GM12878 (cell line): Measurements from ENCODE around the gene C3. TPM values are rescaled to one million over a fixed set of nuclear protein-coding genes. Genes with fewer than 3 reads are reported as not detected.

Experiments used
- ATAC-seq: fragments of 200-7000 bp; cut with Tn5 transposase; 3 replicates; pipeline ENCODE4 v1.9.1; 2020; ENCODE audit warnings: mild to moderate bottlenecking, moderate library complexity
- BruUV-seq: library from RNA; stranded (reverse); fragments of 400-500 nt; replicated peaks from 2 replicates; lab custom pipeline; 2021; lab: Mats Ljungman, UMichigan
- CTCF ChIA-PET: fragments of 300-600 bp; sonication (Branson Sonifier 250); formaldehyde crosslinking; extraction: SDS; loops from one replicate; lab custom pipeline; 2021; ENCODE audit warnings: inconsistent platforms; lab: Yijun Ruan, JAX
- POLR2A ChIA-PET: fragments of 350-600 bp; formaldehyde crosslinking; extraction: SDS; loops from one replicate; lab custom pipeline; 2021; ENCODE audit warnings: inconsistent platforms; lab: Charles Lee
- RAD21 ChIA-PET: fragments of 300-600 bp; sonication (Branson Sonifier 250); formaldehyde crosslinking; loops from one replicate; lab custom pipeline; 2023; ENCODE audit warnings: antibody characterized with exemption; ENCODE audit not compliant: unreplicated experiment; lab: Charles Lee
- SMC1A ChIA-PET: fragments of 300-600 bp; sonication (Branson Sonifier 250); formaldehyde crosslinking; loops from one replicate; lab custom pipeline; 2023; ENCODE audit not compliant: unreplicated experiment, uncharacterized antibody; lab: Charles Lee
- DNase-seq: peaks from one replicate; pipeline ENCODE4 v3.0.0-alpha.2; 2011; ENCODE audit warnings: low read depth, low spot score
- FAIRE-seq: peaks from 3 replicates; lab custom pipeline; 2011; peaks lifted over from hg19 to GRCh38; lab: Jason Lieb, UNC
- H2AFZ ChIP-seq: 2 replicates; pipeline ENCODE4 v1.6.0; 2011; ENCODE audit warnings: low read depth, low read length, control low read depth; ENCODE audit not compliant: control insufficient read depth
- H3K27ac ChIP-seq: 2 replicates; pipeline ENCODE4 v1.5.1; 2011; ENCODE audit warnings: control low read depth; ENCODE audit not compliant: control insufficient read depth, insufficient read depth
- H3K27me3 ChIP-seq, 2 experiments: replicated peaks in 1 of 2; 2 replicates each; pipeline versions ENCODE4 v1.6.0 to v1.6.1; 2011; ENCODE audit warnings: low read length in 1 of 2; ENCODE audit not compliant: control insufficient read depth in 2 of 2, insufficient read depth in 2 of 2
- H3K36me3 ChIP-seq, 2 experiments: 2 replicates each; pipeline ENCODE4 v1.5.1; 2011; ENCODE audit warnings: low read length in 1 of 2; ENCODE audit not compliant: control insufficient read depth in 2 of 2, insufficient read depth in 2 of 2
- H3K4me1 ChIP-seq: 2 replicates; pipeline ENCODE4 v1.6.1; 2011; ENCODE audit warnings: mild to moderate bottlenecking, low read length, moderate library complexity, mixed read lengths; ENCODE audit not compliant: control insufficient read depth, insufficient read depth
- H3K4me2 ChIP-seq: 2 replicates; pipeline ENCODE4 v1.6.0; 2011; ENCODE audit warnings: control low read depth; ENCODE audit not compliant: control insufficient read depth, insufficient read depth
- H3K4me3 ChIP-seq: fragments of 200-600 bp; sonication (generic); 2 replicates; pipeline ENCODE4 v1.5.1; 2016
- H3K79me2 ChIP-seq: 2 replicates; pipeline ENCODE4 v1.6.0; 2011; ENCODE audit warnings: low read length; ENCODE audit not compliant: control insufficient read depth, insufficient read depth
- H3K9ac ChIP-seq: 2 replicates; pipeline ENCODE4 v1.8.0; 2011; ENCODE audit warnings: low read length, control low read depth, mixed read lengths; ENCODE audit not compliant: control insufficient read depth, insufficient read depth
- H3K9me3 ChIP-seq: replicated peaks from 3 replicates; pipeline ENCODE4 v1.5.1; 2011; ENCODE audit warnings: mild to moderate bottlenecking, low read length; ENCODE audit not compliant: control insufficient read depth, insufficient read depth
- H4K20me1 ChIP-seq: 2 replicates; pipeline ENCODE4 v1.6.0; 2011; ENCODE audit not compliant: control insufficient read depth, insufficient read depth
- CREB1 ChIP-seq: IDR thresholded peaks from 2 replicates; pipeline ENCODE4 v1.6.1; 2012; ENCODE audit warnings: low read depth, mild to moderate bottlenecking, inconsistent platforms
- CREM ChIP-seq: IDR thresholded peaks from 2 replicates; pipeline ENCODE4 v1.6.1; 2014; ENCODE audit warnings: antibody characterized with exemption, low read depth
- CTCF ChIP-seq, 3 experiments: IDR thresholded peaks in 2 of 3; conservative IDR thresholded peaks in 1 of 3; 2 replicates each; pipeline ENCODE4 v1.5.1; 2011; ENCODE audit warnings: low read depth in 3 of 3, low read length in 3 of 3, mild to moderate bottlenecking in 3 of 3, control low read depth in 2 of 3, moderate library complexity in 2 of 3, inconsistent platforms in 1 of 3, mixed read lengths in 1 of 3; ENCODE audit not compliant: control insufficient read depth in 2 of 3, insufficient read depth in 1 of 3; ENCODE audit errors: extremely low read depth in 1 of 3
- JUNB ChIP-seq: IDR thresholded peaks from 2 replicates; pipeline ENCODE4 v1.6.1; 2016; ENCODE audit warnings: antibody characterized with exemption, mild to moderate bottlenecking
- NFIC ChIP-seq: IDR thresholded peaks from 2 replicates; pipeline ENCODE4 v1.6.1; 2012; ENCODE audit warnings: low read depth, mild to moderate bottlenecking, inconsistent platforms, low read length, moderate library complexity
- NFXL1 ChIP-seq: fragments of 450-650 bp; IDR thresholded peaks from 2 replicates; pipeline ENCODE4 v1.6.1; 2017; ENCODE audit warnings: antibody characterized with exemption, mild to moderate bottlenecking, borderline replicate concordance
- NFYA ChIP-seq: IDR thresholded peaks from 2 replicates; pipeline ENCODE4 v1.6.1; 2011; ENCODE audit warnings: low read depth, mild to moderate bottlenecking, low read length, improper control_type of control experiment, borderline replicate concordance
- NFYB ChIP-seq: IDR thresholded peaks from 2 replicates; pipeline ENCODE4 v1.6.1; 2011; ENCODE audit warnings: low read depth, mild to moderate bottlenecking, low read length, improper control_type of control experiment, moderate library complexity; ENCODE audit not compliant: insufficient read depth
- POLR2AphosphoS5 ChIP-seq: IDR thresholded peaks from 2 replicates; pipeline ENCODE4 v1.6.1; 2011; ENCODE audit warnings: mild to moderate bottlenecking, low read length, inconsistent platforms
- RCOR1 ChIP-seq: conservative IDR thresholded peaks from 2 replicates; pipeline ENCODE4 v1.6.1; 2012; ENCODE audit warnings: low read depth, low read length, improper control_type of control experiment
- RELA ChIP-seq: fragments of 450-650 bp; IDR thresholded peaks from 2 replicates; pipeline ENCODE4 v1.8.0; 2014; ENCODE audit warnings: borderline replicate concordance; ENCODE audit not compliant: partially characterized antibody
- RUNX3 ChIP-seq: IDR thresholded peaks from 2 replicates; pipeline ENCODE4 v1.6.1; 2012; ENCODE audit warnings: low read length, inconsistent platforms
- ZNF207 ChIP-seq: fragments of 450-650 bp; IDR thresholded peaks from 2 replicates; pipeline ENCODE4 v1.6.1; 2014; ENCODE audit warnings: antibody characterized with exemption, mild to moderate bottlenecking, borderline replicate concordance
- WGBS: methylation state at CpG from one replicate; pipeline ENCODE4 v1.1.6; 2016; ENCODE audit warnings: low lambda C conversion rate; ENCODE audit not compliant: insufficient replicate concordance, insufficient coverage; ENCODE audit errors: missing lambda C conversion rate; 5-methylcytosine and 5-hydroxymethylcytosine counted together
- in situ Hi-C: fragments of 300-500 bp; cut with MboI; formaldehyde crosslinking; loops from 9 replicates; pipeline ENCODE4 v1.14.3; 2018; ENCODE audit warnings: mixed read lengths
- intact Hi-C: fragments of 100-400 bp; cut with micrococcal nuclease; formaldehyde crosslinking; loops from one replicate; pipeline ENCODE4 v1.14.2; 2022; ENCODE audit not compliant: unreplicated experiment
- polyA plus RNA-seq, 11 experiments: library from polyadenylated mRNA; depleted of rRNA in 4 of 11; unstranded in 6 of 11; stranded (reverse) in 5 of 11; fragments of >200 nt; fragmentation: Nextera tagmentation in 4 of 11; fragmentation: Illumina TruSeq in 1 of 11; extraction: Ambion mirVana in 4 of 11; extraction: Trizol in 1 of 11; gene quantifications; 1 replicate in 1 of 11; 2 replicates in 10 of 11; pipeline versions ENCODE4 v1.2.1 to v1.2.3, GENCODE V29; 2011 to 2016; ENCODE audit warnings: inconsistent platforms in 2 of 11, missing spikeins in 2 of 11, low read depth in 1 of 11
- total RNA-seq, 4 experiments: library from RNA; depleted of rRNA in 3 of 4; stranded (reverse); fragments of >200 nt in 3 of 4; fragmentation: Illumina TruSeq in 1 of 4; extraction: Trizol in 1 of 4; gene quantifications; 2 replicates each; pipeline versions ENCODE4 v1.2.1 to v1.2.3, GENCODE V29; 2013 to 2021
- TF ChIP-seq, protein P1 (sequence below): fragments of 150-350 bp; IDR thresholded peaks from 2 replicates; pipeline ENCODE4 v1.6.1; 2016; ENCODE audit warnings: low read depth, low read length

C3 gene
- total and polyA plus RNA-seq, 10 of the 15 experiments (the other 5 are each of a cell fraction or from before 2014, with no cell fraction given) = 0.20 to 6.7 (median 0.72) TPM

- TF ChIP-seq JUNB (no peak), RUNX3 (no peak), RELA (no peak), ZNF207 (no peak), NFYB (no peak), NFIC (no peak), RCOR1 (no peak), NFXL1 (no peak)
Observed at GRCh38 chr19:6731822-6732221, 11.4 kb upstream of the C3 start (continued).

DNA sequence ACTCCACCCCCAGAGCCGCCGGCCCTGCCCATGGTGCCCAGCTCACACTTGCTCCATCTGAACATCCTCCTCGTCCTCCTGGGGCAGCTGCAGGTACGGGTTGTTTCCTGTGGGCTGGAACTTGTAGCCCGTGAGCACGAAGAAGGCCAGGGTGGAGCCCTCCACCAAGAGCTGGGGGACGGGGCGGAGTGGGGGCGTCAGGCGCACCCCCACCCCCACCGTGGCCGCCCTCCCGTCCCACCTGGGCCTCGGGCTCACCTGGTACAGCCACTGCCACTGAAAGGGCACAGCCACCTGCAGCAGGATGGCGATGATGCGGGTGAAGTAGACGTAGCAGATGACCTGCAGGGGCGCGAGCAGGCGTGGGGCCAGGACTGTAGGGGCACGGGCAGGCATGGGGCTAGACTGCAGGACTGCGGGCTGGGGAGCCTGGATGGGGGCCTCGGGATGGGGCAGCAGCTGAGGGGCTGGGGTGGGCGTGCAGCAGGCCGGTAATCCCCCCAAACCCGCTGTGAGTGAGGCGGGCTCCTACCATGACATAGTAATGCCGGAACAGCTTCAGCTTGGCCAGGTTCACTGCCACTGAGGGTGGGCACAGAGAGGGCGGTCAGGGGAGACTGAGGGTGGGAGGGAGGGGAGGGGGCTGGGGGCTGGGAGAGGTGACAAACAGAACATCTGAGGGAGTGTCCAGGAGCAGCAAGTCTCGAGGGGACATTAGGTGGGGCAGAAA is 10.7 kb upstream of the C3 start:
- peaks cover 11% of the 10 kb centered on the region for H3K79me2 ChIP-seq
- TF ChIP-seq POLR2AphosphoS5 = no peak
- TF ChIP-seq, protein P1, sequence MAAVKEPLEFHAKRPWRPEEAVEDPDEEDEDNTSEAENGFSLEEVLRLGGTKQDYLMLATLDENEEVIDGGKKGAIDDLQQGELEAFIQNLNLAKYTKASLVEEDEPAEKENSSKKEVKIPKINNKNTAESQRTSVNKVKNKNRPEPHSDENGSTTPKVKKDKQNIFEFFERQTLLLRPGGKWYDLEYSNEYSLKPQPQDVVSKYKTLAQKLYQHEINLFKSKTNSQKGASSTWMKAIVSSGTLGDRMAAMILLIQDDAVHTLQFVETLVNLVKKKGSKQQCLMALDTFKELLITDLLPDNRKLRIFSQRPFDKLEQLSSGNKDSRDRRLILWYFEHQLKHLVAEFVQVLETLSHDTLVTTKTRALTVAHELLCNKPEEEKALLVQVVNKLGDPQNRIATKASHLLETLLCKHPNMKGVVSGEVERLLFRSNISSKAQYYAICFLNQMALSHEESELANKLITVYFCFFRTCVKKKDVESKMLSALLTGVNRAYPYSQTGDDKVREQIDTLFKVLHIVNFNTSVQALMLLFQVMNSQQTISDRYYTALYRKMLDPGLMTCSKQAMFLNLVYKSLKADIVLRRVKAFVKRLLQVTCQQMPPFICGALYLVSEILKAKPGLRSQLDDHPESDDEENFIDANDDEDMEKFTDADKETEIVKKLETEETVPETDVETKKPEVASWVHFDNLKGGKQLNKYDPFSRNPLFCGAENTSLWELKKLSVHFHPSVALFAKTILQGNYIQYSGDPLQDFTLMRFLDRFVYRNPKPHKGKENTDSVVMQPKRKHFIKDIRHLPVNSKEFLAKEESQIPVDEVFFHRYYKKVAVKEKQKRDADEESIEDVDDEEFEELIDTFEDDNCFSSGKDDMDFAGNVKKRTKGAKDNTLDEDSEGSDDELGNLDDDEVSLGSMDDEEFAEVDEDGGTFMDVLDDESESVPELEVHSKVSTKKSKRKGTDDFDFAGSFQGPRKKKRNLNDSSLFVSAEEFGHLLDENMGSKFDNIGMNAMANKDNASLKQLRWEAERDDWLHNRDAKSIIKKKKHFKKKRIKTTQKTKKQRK = no peak
- TF ChIP-seq CREB1 = no peak
- no peak for TF ChIP-seq CTCF (IDR thresholded peaks at IDR 0.05 in 2 of 3, conservative IDR thresholded peaks at IDR 0.05 in 1 of 3; ENCODE audit: control insufficient read depth in 2 of 3, extremely low read depth in 1 of 3, insufficient read depth in 1 of 3, low read depth in 3 of 3, low read length in 3 of 3)
- TF ChIP-seq NFYA = no peak
- no peak for TF ChIP-seq CREM
- H2AFZ ChIP-seq = no peak overlapping the region
- ChIA-PET CTCF (no interaction called here), RAD21 (no interaction called here), POLR2A (no interaction called here), SMC1A (no interaction called here)
- no peak overlapping the region for H3K4me3 ChIP-seq
- 95% methylated on average over 20 of the region's 30 CpGs for WGBS
- intact Hi-C loops (no loop called here), in situ Hi-C loops (no loop called here)
- DNase-seq = no peak
- H3K4me2 ChIP-seq = no peak overlapping the region
- FAIRE-seq = no peak
- no peaks in the 10 kb centered on the region for H3K27me3 ChIP-seq
- no peaks in the 10 kb centered on the region for H3K9me3 ChIP-seq
- H3K9ac ChIP-seq = no peak overlapping the region
- BruUV-seq = no TSS peak
- peaks cover 21% of the 10 kb centered on the region for H3K4me1 ChIP-seq
- H3K27ac ChIP-seq = no peak overlapping the region
- no peak for ATAC-seq
- no peaks in the 10 kb centered on the region; a peak in 2 of 4 replicates for H3K36me3 ChIP-seq
- H4K20me1 ChIP-seq = no peaks in the 10 kb centered on the region
